ENCODE data around the gene CCDC149. TPM values are rescaled to one million over a fixed set of nuclear protein-coding genes. Genes with fewer than 3 reads are reported as not detected.

Gene CCDC149
- total RNA-seq, 4 donors from 2014 or later = 3.4 to 10.0 (median 7.7) TPM

- H3K27me3 ChIP-seq = no peaks in the 10 kb centered on the region
- H3K4me3 ChIP-seq = no peak overlapping the region
- intact Hi-C loops (cut with DNase I; ENCODE audit: low total_unique reads) (no loop called here), in situ Hi-C loops (cut with MboI; ENCODE audit: low pct_ligation_motif_present in 1 of 4, low pct_unique_long_range_greater_than_20kb in 1 of 4, low sequenced_read_pairs in 3 of 4) (no loop called here)
- no peak overlapping the region for H3K27ac ChIP-seq
- H3K9me3 ChIP-seq = peaks cover 0 to 7% of the 10 kb centered on the region in 2 donors
- DNase-seq = no peak
- TF ChIP-seq EP300 (IDR thresholded peaks at IDR 0.05; ENCODE audit: low read depth) (no peak), CTCF (IDR thresholded peaks at IDR 0.05) (no peak), POLR2AphosphoS5 (IDR thresholded peaks at IDR 0.05) (no peak), POLR2A (IDR thresholded peaks at IDR 0.05) (no peak)
- no peaks in the 10 kb centered on the region for H3K36me3 ChIP-seq
- no peaks in the 10 kb centered on the region for H3K4me1 ChIP-seq
Observed at GRCh38 chr4:24934311-24934710, 21.5 kb upstream of the CCDC149 start.

- Histone ChIP-seq H3K4me1 (peaks cover 0 to 5% (median 0%) of the 10 kb centered on the region in 4 donors), H3K36me3 (no peaks in the 10 kb centered on the region), H3K4me3 (no peak overlapping the region), H3K27me3 (no peaks in the 10 kb centered on the region), H3K27ac (no peak overlapping the region), H3K9me3 (peaks cover 0 to 7% of the 10 kb centered on the region in 2 donors)
- DNase-seq = no peak
- 62% methylated on average over 1 of the region's 1 CpG; no CpG with 5 or more reads in 1 of the 2 donors for WGBS, 2 donors (ENCODE audit: low coverage in 1 of 2)
- TF ChIP-seq EP300 (IDR thresholded peaks at IDR 0.05; ENCODE audit: low read depth) = no peak
- no peak for TF ChIP-seq POLR2A (IDR thresholded peaks at IDR 0.05)
- TF ChIP-seq CTCF (IDR thresholded peaks at IDR 0.05) = no peak
- intact Hi-C loops (cut with DNase I; ENCODE audit: low total_unique reads) = no loop called here
- in situ Hi-C loops (cut with MboI; ENCODE audit: low pct_ligation_motif_present in 1 of 4, low pct_unique_long_range_greater_than_20kb in 1 of 4, low sequenced_read_pairs in 3 of 4) = no loop called here
Observed at GRCh38 chr4:24933684-24934275, 20.9 kb upstream of the CCDC149 start.

GRCh38 chr4:24932515-24933225 lies 19.8 kb upstream of the CCDC149 start:
- intact Hi-C loops (cut with DNase I; ENCODE audit: low total_unique reads) = no loop called here
- in situ Hi-C loops (cut with MboI; ENCODE audit: low pct_ligation_motif_present in 1 of 4, low pct_unique_long_range_greater_than_20kb in 1 of 4, low sequenced_read_pairs in 3 of 4) = no loop called here

More at GRCh38 chr4:24932515-24933225, 19.8 kb upstream of the CCDC149 start:
- H3K4me1 ChIP-seq = peaks cover 0 to 5% (median 0%) of the 10 kb centered on the region in 4 donors
- no peaks in the 10 kb centered on the region for H3K36me3 ChIP-seq
- H3K9me3 ChIP-seq = peaks cover 0 to 7% of the 10 kb centered on the region in 2 donors
- no peak for DNase-seq
- H3K27me3 ChIP-seq = peaks cover 5% of the 10 kb centered on the region
- H3K4me3 ChIP-seq = no peak overlapping the region
- H3K27ac ChIP-seq = no peak overlapping the region
- WGBS, 2 donors (ENCODE audit: low coverage in 1 of 2) = 25 to 66% methylated on average over 1 to 2 of the region's 2 CpGs
- TF ChIP-seq CTCF (IDR thresholded peaks at IDR 0.05) = no peak
- TF ChIP-seq POLR2AphosphoS5 (IDR thresholded peaks at IDR 0.05) = no peak
- no peak for TF ChIP-seq EP300 (IDR thresholded peaks at IDR 0.05; ENCODE audit: low read depth)
- no peak for TF ChIP-seq POLR2A (IDR thresholded peaks at IDR 0.05)

Measured in transverse colon (tissue), 4 donors.